ENCODE results near the gene C17orf67.

The C17orf67 gene

DNA sequence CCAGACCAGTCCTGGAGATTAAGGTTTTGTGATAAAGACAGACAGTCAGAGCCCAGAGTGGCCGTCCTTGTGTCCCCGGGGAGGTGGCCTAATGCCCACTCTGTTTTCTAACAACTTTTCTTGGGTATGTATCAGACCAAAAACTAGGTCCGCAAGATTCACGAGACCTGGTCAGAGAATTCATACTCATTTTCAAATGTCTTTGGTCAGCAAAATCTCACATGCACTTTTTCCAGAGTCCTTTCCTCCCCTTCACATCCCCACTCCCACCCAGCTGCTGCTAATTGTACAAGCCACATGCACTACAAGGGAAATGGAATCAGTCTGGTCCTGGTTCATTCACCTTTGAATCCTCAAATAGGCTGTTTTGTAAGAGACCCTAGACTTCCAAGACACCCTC, 61.7 kb downstream of the C17orf67 start:
- WGBS (ENCODE audit: extremely low coverage, insufficient coverage, low lambda C conversion rate): no CpG with 5 or more reads among the region's 4 CpGs
- H3K56ac ChIP-seq (ENCODE audit: low read length): no peak overlapping the region
- no peaks in the 10 kb centered on the region for H3K79me2 ChIP-seq (ENCODE audit: control insufficient read depth, insufficient read depth, low read length)
- no peak for DNase-seq
- no peaks in the 10 kb centered on the region for H3K79me1 ChIP-seq (ENCODE audit: low read length)
- H2BK5ac ChIP-seq (ENCODE audit: low read length): no peak overlapping the region
- H3K4me2 ChIP-seq (ENCODE audit: low read length): no peak overlapping the region
- H3K27ac ChIP-seq (ENCODE audit: low read depth, low read length): no peak overlapping the region
- H3K4me1 ChIP-seq (ENCODE audit: control insufficient read depth, low read depth, low read length): no peaks in the 10 kb centered on the region
- H3K36me3 ChIP-seq (ENCODE audit: control insufficient read depth, insufficient read depth, low read length): no peaks in the 10 kb centered on the region
- no peak overlapping the region for H2AK5ac ChIP-seq (ENCODE audit: low read length)
- no peaks in the 10 kb centered on the region for H3K27me3 ChIP-seq (ENCODE audit: insufficient read depth, low read length, poor library complexity)
- no peak overlapping the region for H4K8ac ChIP-seq (ENCODE audit: low read depth, low read length)
- no peak overlapping the region for H3K9ac ChIP-seq (ENCODE audit: low read length)
- no peak overlapping the region for H2BK15ac ChIP-seq (replicated peaks; ENCODE audit: low read depth)
- no peak overlapping the region for H3K23ac ChIP-seq (ENCODE audit: low read length)
- no peak overlapping the region for H3K4me3 ChIP-seq (ENCODE audit: low read length)
- H3K4ac ChIP-seq (ENCODE audit: low read depth, low read length): no peak overlapping the region
- H2BK120ac ChIP-seq (ENCODE audit: low read depth, low read length): no peak overlapping the region
- H3K18ac ChIP-seq (ENCODE audit: low read length): no peak overlapping the region
- no peak overlapping the region for H4K5ac ChIP-seq (ENCODE audit: low read length)

DNA sequence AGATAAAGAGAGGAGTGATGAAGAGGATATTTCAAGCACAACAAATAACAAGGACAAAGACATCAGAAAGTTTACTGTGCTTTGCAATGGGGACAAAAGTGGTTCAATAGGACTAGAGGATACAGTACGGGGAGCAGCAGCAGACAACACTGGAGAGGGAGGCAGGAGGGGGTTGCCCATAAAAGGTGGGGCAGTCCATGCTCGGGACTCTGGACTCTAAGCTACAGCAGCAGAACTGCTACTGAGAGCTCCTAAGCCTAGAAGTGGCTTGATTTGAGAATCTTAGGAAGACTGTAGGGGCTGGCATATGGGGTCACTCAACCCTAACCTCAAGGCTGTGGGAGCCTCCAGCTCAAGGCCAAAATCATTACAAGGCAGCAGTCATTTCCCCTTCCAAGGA, 62.2 kb downstream of the C17orf67 start:
- Histone ChIP-seq H3K27me3 (ENCODE audit: insufficient read depth, low read length, poor library complexity) (no peaks in the 10 kb centered on the region), H3K27ac (ENCODE audit: low read depth, low read length) (no peak overlapping the region), H3K9ac (ENCODE audit: low read length) (no peak overlapping the region), H3K4me2 (ENCODE audit: low read length) (no peak overlapping the region), H3K79me2 (ENCODE audit: control insufficient read depth, insufficient read depth, low read length) (no peaks in the 10 kb centered on the region), H3K4me1 (ENCODE audit: control insufficient read depth, low read depth, low read length) (no peaks in the 10 kb centered on the region), H3K23ac (ENCODE audit: low read length) (no peak overlapping the region), H2BK5ac (ENCODE audit: low read length) (no peak overlapping the region), H3K4me3 (ENCODE audit: low read length) (no peak overlapping the region), H2BK120ac (ENCODE audit: low read depth, low read length) (no peak overlapping the region), H2BK15ac (replicated peaks; ENCODE audit: low read depth) (no peak overlapping the region), H4K8ac (ENCODE audit: low read depth, low read length) (no peak overlapping the region), H3K79me1 (ENCODE audit: low read length) (no peaks in the 10 kb centered on the region), H4K5ac (ENCODE audit: low read length) (no peak overlapping the region), H2AK5ac (ENCODE audit: low read length) (no peak overlapping the region), H3K36me3 (ENCODE audit: control insufficient read depth, insufficient read depth, low read length) (no peaks in the 10 kb centered on the region), H3K18ac (ENCODE audit: low read length) (no peak overlapping the region), H3K56ac (ENCODE audit: low read length) (no peak overlapping the region), H3K4ac (ENCODE audit: low read depth, low read length) (no peak overlapping the region)
- no CpG with 5 or more reads among the region's 2 CpGs for WGBS (ENCODE audit: extremely low coverage, insufficient coverage, low lambda C conversion rate)
- DNase-seq: no peak

DNA sequence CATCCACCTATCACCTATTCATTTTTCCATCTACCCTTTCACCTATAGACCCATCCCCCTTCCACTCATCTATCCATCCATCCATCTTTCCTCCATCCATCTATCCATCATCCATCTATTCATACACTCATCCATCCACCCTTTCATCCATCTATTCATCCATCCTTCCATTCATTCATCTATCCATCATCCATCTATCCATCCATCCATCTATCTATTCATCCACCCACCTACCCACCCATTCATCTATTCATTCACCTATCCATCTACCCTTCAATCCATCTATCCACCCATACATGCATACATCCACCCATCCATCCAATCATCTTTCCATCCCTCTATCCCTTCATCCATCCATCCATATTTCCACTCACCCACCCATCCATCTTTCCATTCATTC, 63.3 kb downstream of the C17orf67 start:
- DNase-seq: no peak
- H3K4ac ChIP-seq (ENCODE audit: low read depth, low read length): no peak overlapping the region
- H3K18ac ChIP-seq (ENCODE audit: low read length): no peak overlapping the region
- H3K4me1 ChIP-seq (ENCODE audit: control insufficient read depth, low read depth, low read length): no peaks in the 10 kb centered on the region
- H3K4me2 ChIP-seq (ENCODE audit: low read length): no peak overlapping the region
- H3K27ac ChIP-seq (ENCODE audit: low read depth, low read length): no peak overlapping the region
- no peak overlapping the region for H2BK15ac ChIP-seq (replicated peaks; ENCODE audit: low read depth)
- no peak overlapping the region for H3K4me3 ChIP-seq (ENCODE audit: low read length)
- no peak overlapping the region for H4K5ac ChIP-seq (ENCODE audit: low read length)
- H2BK120ac ChIP-seq (ENCODE audit: low read depth, low read length): no peak overlapping the region
- no peak overlapping the region for H3K23ac ChIP-seq (ENCODE audit: low read length)
- H3K79me1 ChIP-seq (ENCODE audit: low read length): no peaks in the 10 kb centered on the region
- H3K27me3 ChIP-seq (ENCODE audit: insufficient read depth, low read length, poor library complexity): no peaks in the 10 kb centered on the region
- no peaks in the 10 kb centered on the region for H3K79me2 ChIP-seq (ENCODE audit: control insufficient read depth, insufficient read depth, low read length)
- H2BK5ac ChIP-seq (ENCODE audit: low read length): no peak overlapping the region
- no peak overlapping the region for H3K56ac ChIP-seq (ENCODE audit: low read length)
- no peak overlapping the region for H3K9ac ChIP-seq (ENCODE audit: low read length)
- no peak overlapping the region for H2AK5ac ChIP-seq (ENCODE audit: low read length)
- no peak overlapping the region for H4K8ac ChIP-seq (ENCODE audit: low read depth, low read length)
- no peaks in the 10 kb centered on the region for H3K36me3 ChIP-seq (ENCODE audit: control insufficient read depth, insufficient read depth, low read length)

DNA sequence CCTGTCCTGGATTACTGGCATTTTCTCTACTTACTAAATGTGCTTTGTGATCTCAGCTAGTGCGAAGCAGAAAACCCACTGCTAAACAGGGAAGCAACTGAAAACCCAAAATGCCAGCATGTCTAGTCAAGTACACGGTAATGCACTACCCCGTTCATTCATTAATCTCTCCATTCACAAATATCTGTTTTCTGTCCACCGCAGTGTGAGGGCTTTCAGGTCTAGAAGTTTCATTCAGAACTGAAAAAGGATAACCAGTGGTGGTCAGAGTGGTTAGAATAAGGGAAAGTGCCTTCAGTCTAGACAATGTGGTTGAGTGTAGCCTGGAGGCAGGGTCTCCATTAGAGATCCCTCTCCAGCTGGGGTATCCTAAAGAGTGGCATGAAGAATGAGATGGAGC, 68.3 kb downstream of the C17orf67 start:
- no peak overlapping the region for H4K5ac ChIP-seq (ENCODE audit: low read length)
- H3K4ac ChIP-seq (ENCODE audit: low read depth, low read length): no peak overlapping the region
- no peaks in the 10 kb centered on the region for H3K4me1 ChIP-seq (ENCODE audit: control insufficient read depth, low read depth, low read length)
- H3K79me2 ChIP-seq (ENCODE audit: control insufficient read depth, insufficient read depth, low read length): no peaks in the 10 kb centered on the region
- no peaks in the 10 kb centered on the region for H3K27me3 ChIP-seq (ENCODE audit: insufficient read depth, low read length, poor library complexity)
- H2BK5ac ChIP-seq (ENCODE audit: low read length): no peak overlapping the region
- H3K18ac ChIP-seq (ENCODE audit: low read length): no peak overlapping the region
- no peak overlapping the region for H3K9ac ChIP-seq (ENCODE audit: low read length)
- no peak overlapping the region for H3K23ac ChIP-seq (ENCODE audit: low read length)
- H2AK5ac ChIP-seq (ENCODE audit: low read length): no peak overlapping the region
- no peak overlapping the region for H3K4me2 ChIP-seq (ENCODE audit: low read length)
- no peak overlapping the region for H3K56ac ChIP-seq (ENCODE audit: low read length)
- no peaks in the 10 kb centered on the region for H3K79me1 ChIP-seq (ENCODE audit: low read length)
- no peak overlapping the region for H2BK15ac ChIP-seq (replicated peaks; ENCODE audit: low read depth)
- no peak overlapping the region for H3K4me3 ChIP-seq (ENCODE audit: low read length)
- WGBS (ENCODE audit: extremely low coverage, insufficient coverage, low lambda C conversion rate): no CpG with 5 or more reads among the region's 4 CpGs
- no peak overlapping the region for H4K8ac ChIP-seq (ENCODE audit: low read depth, low read length)
- H3K36me3 ChIP-seq (ENCODE audit: control insufficient read depth, insufficient read depth, low read length): no peaks in the 10 kb centered on the region
- DNase-seq: no peak
- no peak overlapping the region for H3K27ac ChIP-seq (ENCODE audit: low read depth, low read length)
- H2BK120ac ChIP-seq (ENCODE audit: low read depth, low read length): no peak overlapping the region

DNA sequence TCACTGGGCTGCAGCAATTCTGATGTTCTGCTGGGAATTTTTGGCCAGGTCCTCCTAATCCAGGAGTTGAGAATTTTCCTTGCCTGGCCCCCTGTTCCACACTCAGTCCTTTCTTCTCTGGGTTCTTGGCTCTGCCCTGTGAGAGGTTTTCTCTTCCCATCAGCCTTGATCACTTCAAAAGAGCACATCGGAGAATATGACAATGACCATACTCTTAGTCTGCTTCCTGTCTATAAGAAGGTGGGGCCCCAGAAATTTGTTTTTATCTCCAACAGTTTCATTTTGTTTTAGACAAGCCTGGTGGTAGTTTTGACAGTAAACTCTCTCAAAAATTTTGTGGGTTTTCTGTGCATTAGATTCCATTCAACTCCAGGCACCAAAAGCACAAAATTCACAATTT, 70.7 kb downstream of the C17orf67 start:
- Histone ChIP-seq H3K79me1 (ENCODE audit: low read length) (no peaks in the 10 kb centered on the region), H3K4me2 (ENCODE audit: low read length) (no peak overlapping the region), H4K8ac (ENCODE audit: low read depth, low read length) (no peak overlapping the region), H3K4me1 (ENCODE audit: control insufficient read depth, low read depth, low read length) (no peaks in the 10 kb centered on the region), H2AK5ac (ENCODE audit: low read length) (no peak overlapping the region), H3K9ac (ENCODE audit: low read length) (no peak overlapping the region), H4K5ac (ENCODE audit: low read length) (no peak overlapping the region), H3K36me3 (ENCODE audit: control insufficient read depth, insufficient read depth, low read length) (no peaks in the 10 kb centered on the region), H3K27me3 (ENCODE audit: insufficient read depth, low read length, poor library complexity) (no peaks in the 10 kb centered on the region), H3K56ac (ENCODE audit: low read length) (no peak overlapping the region), H3K4me3 (ENCODE audit: low read length) (no peak overlapping the region), H2BK5ac (ENCODE audit: low read length) (no peak overlapping the region), H3K4ac (ENCODE audit: low read depth, low read length) (no peak overlapping the region), H3K79me2 (ENCODE audit: control insufficient read depth, insufficient read depth, low read length) (no peaks in the 10 kb centered on the region), H2BK15ac (replicated peaks; ENCODE audit: low read depth) (no peak overlapping the region), H3K27ac (ENCODE audit: low read depth, low read length) (no peak overlapping the region), H3K23ac (ENCODE audit: low read length) (no peak overlapping the region), H3K18ac (ENCODE audit: low read length) (no peak overlapping the region), H2BK120ac (ENCODE audit: low read depth, low read length) (no peak overlapping the region)
- WGBS (ENCODE audit: extremely low coverage, insufficient coverage, low lambda C conversion rate): no CpG with 5 or more reads among the region's 1 CpG
- no peak for DNase-seq

DNA sequence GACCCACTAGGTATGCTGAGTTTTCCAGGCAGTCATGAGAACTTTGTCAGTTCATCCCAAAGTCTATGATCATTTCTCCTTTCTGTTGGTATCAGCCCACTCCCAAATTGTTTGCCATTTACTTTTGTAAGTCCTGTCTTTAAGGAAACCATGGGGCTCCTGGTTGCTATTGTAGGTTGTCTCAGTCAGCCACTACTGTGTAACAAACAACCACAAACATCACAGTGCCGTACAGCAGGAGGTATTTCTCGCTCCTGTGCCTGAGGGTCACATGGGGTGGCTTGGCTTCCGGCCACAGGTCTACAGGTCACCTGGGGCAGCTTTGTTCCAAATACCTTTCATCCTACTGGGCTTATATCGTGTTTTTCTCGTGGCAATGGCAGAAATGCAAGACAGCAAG, 71.6 kb downstream of the C17orf67 start:
- no peak overlapping the region for H2BK120ac ChIP-seq (ENCODE audit: low read depth, low read length)
- H3K56ac ChIP-seq (ENCODE audit: low read length): no peak overlapping the region
- no peak overlapping the region for H3K4ac ChIP-seq (ENCODE audit: low read depth, low read length)
- DNase-seq: no peak
- H3K4me1 ChIP-seq (ENCODE audit: control insufficient read depth, low read depth, low read length): no peaks in the 10 kb centered on the region
- no peak overlapping the region for H3K18ac ChIP-seq (ENCODE audit: low read length)
- no CpG with 5 or more reads among the region's 5 CpGs for whole genome bisulfite sequencing (ENCODE audit: extremely low coverage, insufficient coverage, low lambda C conversion rate)
- H2BK15ac ChIP-seq (replicated peaks; ENCODE audit: low read depth): no peak overlapping the region
- no peak overlapping the region for H3K4me3 ChIP-seq (ENCODE audit: low read length)
- no peak overlapping the region for H3K4me2 ChIP-seq (ENCODE audit: low read length)
- no peaks in the 10 kb centered on the region for H3K79me2 ChIP-seq (ENCODE audit: control insufficient read depth, insufficient read depth, low read length)
- H3K9ac ChIP-seq (ENCODE audit: low read length): no peak overlapping the region
- H3K23ac ChIP-seq (ENCODE audit: low read length): no peak overlapping the region
- H3K27ac ChIP-seq (ENCODE audit: low read depth, low read length): no peak overlapping the region
- no peaks in the 10 kb centered on the region for H3K79me1 ChIP-seq (ENCODE audit: low read length)
- no peaks in the 10 kb centered on the region for H3K27me3 ChIP-seq (ENCODE audit: insufficient read depth, low read length, poor library complexity)
- no peak overlapping the region for H2BK5ac ChIP-seq (ENCODE audit: low read length)
- no peak overlapping the region for H4K8ac ChIP-seq (ENCODE audit: low read depth, low read length)
- H2AK5ac ChIP-seq (ENCODE audit: low read length): no peak overlapping the region
- H3K36me3 ChIP-seq (ENCODE audit: control insufficient read depth, insufficient read depth, low read length): no peaks in the 10 kb centered on the region
- no peak overlapping the region for H4K5ac ChIP-seq (ENCODE audit: low read length)

Data from mesendoderm (in vitro differentiated cells).